SK-N-DZ (cell line): ENCODE results near the gene GRAMD1B.

Experiments used
- DNase-seq: peaks from one replicate; pipeline ENCODE4 v3.0.0-alpha.2; 2015; ENCODE audit warnings: low spot score

The GRAMD1B gene

DNA sequence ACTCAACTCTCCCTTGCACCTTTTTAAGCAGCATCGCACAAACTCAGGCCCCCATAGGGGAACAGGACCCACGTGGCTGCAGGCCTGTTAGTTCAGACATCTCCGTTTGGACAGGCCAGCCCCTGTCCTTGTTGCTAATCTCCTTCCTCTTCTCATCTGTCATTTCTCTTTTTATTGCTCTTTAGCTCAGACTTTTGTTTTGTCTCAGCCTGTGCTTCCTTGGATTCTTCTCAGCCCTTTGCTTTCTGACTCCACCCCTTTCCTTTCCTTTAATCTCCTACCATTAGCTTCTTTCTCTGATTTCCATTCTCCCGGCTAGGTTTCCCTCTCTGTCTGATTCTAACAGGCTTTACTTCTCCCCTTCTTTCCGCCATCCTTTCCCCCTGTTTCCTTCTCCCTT is 155.6 kb downstream of the GRAMD1B start:
- no peak for DNase-seq

DNA sequence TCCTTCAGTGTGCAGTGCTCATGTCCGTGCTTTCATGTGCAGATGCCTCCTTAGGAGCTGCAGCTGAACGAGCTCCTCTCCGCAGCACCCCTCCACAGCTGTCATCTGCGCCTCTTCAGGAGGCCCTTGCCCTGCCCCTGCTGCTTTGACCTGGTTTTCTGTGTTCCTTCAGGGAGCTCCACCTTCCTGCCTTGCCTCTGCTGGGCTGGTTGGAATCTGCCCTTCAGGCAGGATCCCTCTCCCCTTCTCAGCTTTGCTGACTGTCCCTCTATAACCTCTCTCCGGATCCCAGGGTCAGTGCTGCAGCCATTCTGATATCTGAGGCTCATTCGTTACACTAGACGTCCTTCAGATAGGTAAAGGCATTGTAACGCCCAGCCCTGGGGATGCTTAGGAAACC is 156.5 kb downstream of the GRAMD1B start:
- DNase-seq: no peak

DNA sequence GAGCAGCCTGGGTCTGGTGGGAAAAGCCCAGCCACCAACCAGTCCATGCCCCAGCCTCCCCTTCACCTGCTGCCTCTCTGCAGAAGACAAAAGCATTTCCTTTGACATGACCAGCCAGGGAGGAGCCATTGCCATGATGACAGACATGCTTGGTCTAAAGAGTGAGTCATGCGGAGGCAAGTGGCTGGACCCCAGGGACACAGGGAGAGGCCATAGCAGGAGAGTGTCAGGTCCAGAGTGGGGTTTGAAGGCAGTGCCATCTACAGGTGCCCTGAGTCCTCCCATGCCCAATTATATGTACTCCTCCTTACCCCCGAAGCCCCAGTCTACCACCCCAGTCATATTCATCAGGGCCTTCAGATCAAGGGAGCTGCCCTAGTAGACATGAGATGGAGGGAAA is 157.0 kb downstream of the GRAMD1B start:
- DNase-seq: no peak

DNA sequence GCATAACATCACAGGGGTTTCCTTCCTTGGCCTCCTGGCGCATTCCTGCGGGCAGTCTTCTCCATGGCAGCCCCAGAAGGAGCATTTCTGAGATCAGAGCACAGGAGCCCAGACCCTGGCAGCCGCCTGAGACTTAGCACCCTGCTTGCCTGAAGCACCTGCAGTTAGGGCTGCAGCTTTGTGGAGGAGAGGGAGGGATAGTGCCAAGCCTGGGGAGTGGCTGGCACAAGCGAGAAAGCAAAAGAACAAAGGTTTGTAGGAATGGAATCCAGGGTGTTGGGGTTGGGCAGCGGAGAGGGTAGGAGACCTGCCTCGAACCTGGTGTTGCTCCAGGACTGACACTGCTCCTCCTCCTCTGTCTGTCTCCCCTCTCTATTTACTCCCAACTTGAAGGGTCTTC is 157.5 kb downstream of the GRAMD1B start:
- no peak for DNase-seq

DNA sequence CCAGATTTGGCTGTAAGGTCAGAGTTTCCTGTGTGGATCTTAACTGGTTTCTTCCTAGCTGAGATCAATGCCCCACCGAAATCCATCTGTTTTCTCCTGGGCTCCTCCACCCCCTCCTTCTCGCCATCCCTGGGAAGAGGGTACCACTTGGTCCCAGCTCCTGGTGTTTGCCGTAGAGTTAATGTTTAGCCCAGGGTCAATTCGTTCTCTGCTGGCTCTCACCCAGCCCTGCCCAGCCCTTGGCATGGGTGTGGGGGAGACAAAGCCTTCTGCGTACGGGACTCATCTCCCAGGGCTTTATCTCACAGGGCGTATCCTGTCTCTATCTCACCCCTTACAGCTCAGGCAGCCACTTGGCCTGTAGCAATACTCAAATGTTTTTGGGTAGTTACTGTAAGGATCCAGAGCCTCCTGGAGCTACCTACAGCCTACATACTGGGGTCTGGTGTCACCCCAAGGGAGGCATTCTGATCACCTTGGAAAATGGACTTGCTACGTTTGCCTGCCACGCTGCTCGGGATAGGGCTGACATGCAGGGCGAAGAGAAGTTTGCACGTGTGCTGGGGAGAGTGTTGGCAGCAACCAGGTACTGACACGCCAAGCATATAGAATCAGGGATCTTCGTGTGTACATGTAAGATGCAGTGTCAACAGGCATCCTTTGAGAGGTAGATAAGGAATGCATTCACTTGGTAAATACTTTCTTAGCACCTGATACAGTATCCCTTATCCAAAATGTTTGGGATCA is 158.2 kb downstream of the GRAMD1B start:
- DNase-seq: no peak

- no peak for DNase-seq
These were observed 158.8 kb downstream of the GRAMD1B start for GRCh38 chr11:123588864-123589262.

GRCh38 chr11:123590296-123590912 is 160.3 kb downstream of the GRAMD1B start:
- DNase-seq: no peak

GRCh38 chr11:123593570-123593969 is 163.5 kb downstream of the GRAMD1B start:
- no peak for DNase-seq

DNA sequence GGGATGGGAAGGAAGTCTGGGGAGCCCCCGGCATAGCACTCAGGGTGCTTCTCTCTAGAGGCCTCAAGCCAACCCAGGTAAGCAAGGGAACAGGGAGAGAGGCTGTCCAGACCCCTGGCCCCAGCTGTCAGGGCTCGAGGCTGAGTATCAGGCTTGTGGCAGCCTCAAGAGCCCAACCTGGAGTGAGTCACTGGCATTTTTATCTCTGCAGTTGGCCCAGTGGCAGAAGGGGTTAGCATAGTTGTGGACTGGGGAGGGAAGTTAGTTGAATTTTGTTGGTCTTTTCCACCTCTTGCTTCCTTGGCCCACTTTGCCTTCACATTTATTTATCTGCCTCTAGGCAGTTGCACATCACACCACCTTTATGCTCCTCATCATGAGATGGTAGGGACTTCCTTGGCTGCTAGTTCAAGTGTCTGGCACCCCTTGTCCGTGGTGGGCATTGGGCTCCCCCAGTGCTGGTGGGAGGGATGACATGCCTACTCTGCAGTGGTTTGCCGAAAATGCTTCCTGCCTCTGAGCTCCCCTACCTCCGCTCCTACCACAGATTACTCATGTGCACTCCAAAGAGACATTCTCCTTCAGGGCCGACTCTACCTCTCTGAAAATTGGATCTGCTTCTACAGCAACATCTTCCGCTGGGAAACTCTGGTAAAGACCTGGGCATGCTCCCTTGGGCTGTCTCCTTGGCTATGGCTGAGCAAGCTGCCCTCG is 164.3 kb downstream of the GRAMD1B start:
- no peak for DNase-seq

- no peak for DNase-seq
These were observed 164.9 kb downstream of the GRAMD1B start for GRCh38 chr11:123594921-123595320.

- no peak for DNase-seq
These were observed 167.8 kb downstream of the GRAMD1B start for GRCh38 chr11:123597859-123598258.

- DNase-seq: no peak
These were observed 171.1 kb downstream of the GRAMD1B start for GRCh38 chr11:123601136-123601535.

- no peak for DNase-seq
These were observed 171.7 kb downstream of the GRAMD1B start for GRCh38 chr11:123601743-123602142.

GRCh38 chr11:123603666-123604065 is 173.6 kb downstream of the GRAMD1B start:
- DNase-seq: no peak

DNA sequence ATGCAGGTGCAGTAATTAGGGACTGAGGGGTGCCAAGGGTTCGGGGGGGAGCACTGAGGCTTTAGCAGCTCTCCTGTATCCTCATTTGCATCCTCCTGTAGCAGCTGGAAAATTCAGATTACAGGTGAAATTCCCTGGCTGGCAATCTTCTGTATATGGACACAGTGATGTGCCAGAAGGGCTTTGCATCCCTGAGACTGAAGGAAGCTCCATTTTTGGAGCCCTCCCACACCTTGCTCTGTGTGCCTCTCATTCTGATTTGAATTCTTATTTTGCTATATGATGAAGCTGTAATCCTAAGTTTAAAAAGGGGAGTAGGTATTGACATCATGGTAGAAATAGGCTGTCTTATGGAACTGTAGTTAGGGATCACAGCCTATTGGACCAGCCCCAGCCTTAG is 177.7 kb downstream of the GRAMD1B start:
- DNase-seq: no peak

- no peak for DNase-seq
These were observed 178.3 kb downstream of the GRAMD1B start for GRCh38 chr11:123608371-123608770.

DNA sequence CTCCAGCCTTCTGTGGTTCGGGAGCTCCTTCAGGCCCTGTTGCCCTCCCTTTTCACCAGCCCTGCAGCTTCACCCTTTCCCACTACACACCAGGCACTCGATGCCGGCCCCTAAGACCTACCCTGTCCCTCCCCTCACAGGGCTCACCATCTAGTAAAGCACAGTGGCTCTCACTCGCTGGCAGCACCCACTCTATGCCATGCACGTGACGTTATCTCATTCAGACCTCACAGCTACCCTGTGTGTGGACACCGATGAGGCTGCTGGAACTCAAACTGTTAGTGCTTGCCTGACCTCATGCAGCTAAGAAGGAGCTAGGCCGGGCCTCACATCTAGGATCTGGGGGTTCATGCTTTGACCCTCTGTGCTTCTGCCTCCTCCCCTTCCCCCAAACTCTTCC is 178.9 kb downstream of the GRAMD1B start:
- DNase-seq: no peak

DNA sequence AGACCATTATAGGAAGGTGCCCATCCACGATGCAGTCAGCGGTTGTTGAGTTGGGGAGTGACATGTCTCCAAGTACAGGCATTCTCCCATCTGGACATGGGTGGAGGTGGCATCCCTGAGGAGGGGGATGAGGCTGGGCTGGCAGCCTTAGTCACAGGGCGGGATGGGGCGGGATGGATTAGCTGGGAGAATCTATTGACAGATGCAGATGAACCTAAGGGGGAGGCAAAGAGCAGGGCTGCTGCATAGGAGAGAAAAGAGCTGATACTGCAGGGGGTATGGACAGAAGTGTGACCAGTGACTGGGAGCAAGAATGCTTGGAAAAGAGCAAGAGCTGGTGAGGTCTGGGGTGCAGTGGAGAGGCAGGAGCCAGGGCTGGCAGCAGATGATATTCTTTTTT is 181.6 kb downstream of the GRAMD1B start:
- DNase-seq: no peak

DNA sequence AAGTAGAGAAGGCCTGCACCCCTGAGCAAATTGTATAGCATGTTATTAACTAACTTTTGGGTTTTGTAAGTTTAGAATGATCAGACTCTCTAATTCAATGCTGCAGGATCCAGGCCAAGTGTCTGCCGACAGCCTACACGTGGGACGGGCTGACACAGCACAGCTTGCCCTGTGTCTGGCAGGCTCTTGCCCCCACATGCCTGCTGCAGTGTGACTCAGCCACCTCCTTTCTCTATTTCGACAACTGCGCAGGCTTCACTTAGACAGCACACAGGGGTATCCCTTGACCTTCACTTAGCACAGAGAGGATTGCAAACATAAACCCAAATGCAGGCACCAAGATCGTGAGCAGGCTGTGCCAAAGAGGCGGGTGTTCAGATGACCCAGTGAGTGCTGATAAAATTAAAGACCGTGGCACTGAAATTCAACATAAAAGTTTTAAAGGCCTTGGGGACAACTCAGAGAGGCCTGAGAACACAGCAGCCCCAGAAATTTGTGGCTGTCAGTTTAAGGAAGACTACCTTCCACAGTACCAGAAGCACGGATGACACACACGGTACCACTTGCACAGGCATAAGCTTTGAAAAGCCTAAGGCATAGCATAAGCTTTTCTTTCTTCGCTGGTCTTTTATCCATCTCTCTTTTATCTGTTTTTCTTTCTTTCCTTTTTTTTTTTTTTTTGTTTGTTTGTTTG is 186.6 kb downstream of the GRAMD1B start:
- DNase-seq: no peak

DNA sequence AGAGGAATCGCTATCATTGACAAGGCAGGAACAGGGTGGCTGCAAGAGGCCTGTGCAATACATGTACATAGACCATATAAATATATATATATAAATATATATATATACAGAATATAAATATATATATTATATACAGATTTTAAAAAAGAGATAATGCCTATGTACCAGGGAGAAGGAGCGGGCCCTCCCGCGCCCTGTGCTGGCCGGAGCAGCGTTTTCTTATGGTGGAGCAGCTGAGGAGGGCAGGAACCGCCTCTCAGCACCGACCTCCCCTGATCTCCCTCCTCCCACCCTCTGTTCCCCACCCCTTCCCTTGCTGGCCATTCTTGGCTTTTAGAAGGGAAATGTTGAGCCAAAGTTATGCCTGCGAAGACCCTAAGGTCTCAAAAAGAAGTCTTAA is 192.5 kb downstream of the GRAMD1B start:
- DNase-seq: no peak

DNA sequence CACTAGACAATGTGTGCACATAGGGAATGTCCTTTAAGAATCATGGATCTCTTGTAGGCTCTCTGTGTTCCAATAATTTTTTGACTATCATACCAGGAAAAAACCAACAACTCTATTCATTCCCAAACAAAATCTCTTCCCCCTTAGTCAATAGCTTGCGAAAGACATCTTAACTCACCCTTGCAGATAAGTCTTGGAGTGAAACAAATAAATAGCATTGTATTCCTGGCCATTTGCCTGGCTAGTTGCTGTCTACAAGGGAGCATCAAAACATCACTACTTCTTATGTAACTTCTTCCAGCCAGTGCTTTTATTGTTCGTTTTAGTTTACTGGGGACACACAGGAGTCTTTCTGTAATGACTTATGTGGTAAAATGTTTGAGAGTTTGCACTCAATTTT is 194.9 kb downstream of the GRAMD1B start:
- no peak for DNase-seq
